ENCODE measurements around the gene CLIP4.

Gene CLIP4

DNA sequence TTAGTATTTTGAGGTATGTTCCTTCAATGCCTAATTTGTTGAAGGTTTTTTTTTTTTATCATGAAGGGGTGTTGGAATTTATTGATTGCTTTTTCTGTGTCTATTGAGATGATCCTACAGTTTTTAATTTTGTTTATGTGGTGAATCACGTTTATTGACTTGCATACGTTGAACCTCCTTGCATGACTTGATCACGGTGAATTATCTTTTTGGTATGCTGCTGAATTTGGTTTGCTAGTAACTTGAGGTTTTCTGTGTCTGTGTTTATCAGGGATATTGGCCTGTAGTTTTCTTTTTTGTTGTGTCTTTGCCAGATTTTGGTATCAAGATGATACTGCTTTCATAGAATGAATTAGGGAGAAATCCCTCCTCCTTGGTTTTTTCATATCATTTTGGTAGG, 23.9 kb downstream of the CLIP4 start:
- no peak for DNase-seq

DNA sequence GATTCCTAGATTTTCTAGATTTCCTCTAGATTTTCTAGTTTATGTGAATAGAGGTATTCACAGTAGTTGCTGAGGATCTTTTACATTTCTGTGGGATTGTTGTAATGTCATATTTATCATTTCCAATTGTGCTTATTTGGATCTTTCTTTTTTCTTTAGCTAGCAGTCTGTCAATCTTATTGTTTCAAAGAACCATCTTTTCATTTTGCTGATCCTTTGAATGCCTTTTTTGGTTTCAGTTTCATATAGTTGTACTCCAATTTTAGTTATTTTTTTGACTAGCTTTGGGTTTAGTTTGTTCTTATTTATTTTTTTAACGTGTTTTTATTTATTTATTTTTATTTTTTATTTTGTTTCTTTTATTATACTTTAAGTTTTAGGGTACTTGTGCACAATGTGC, 24.5 kb downstream of the CLIP4 start:
- no peak for DNase-seq

DNA sequence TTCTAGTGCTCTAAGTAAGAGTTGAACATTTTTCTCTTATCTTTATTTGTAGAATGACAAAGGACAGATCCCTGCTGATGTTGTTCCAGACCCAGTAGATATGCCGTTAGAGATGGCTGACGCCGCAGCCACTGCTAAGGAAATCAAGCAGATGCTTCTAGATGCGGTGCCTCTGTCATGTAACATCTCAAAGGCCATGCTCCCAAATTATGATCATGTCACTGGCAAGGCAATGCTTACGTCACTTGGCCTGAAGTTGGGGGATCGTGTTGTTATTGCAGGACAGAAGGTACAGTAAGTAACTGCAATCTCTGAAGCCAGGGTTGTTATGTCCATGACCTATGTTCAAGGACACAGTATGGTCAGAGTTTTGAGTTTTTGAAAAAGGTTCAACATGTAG, 28.4 kb downstream of the CLIP4 start:
- no peak for DNase-seq

DNA sequence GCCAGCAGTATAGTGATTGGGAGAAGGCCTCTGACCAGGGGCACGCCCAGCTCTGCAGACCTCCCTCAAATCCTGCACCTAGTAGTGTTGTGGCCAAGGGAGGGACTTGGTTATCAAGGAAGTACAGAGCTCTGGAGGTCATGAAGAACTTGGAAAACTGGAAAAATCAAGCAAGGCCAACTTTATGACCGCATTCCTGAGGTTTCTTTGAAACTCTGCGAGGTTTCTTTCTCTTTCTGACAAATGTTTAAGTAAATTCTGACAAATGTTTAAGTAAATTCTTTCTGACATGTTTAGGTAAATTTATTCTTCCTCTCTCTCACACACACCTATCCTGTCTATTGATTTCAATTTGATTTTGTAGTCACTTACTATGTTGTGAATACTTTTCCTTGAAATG, 31.0 kb downstream of the CLIP4 start:
- DNase-seq = no peak

- no peak for DNase-seq
Observed at GRCh38 chr2:29147963-29148362, 32.7 kb downstream of the CLIP4 start.

DNA sequence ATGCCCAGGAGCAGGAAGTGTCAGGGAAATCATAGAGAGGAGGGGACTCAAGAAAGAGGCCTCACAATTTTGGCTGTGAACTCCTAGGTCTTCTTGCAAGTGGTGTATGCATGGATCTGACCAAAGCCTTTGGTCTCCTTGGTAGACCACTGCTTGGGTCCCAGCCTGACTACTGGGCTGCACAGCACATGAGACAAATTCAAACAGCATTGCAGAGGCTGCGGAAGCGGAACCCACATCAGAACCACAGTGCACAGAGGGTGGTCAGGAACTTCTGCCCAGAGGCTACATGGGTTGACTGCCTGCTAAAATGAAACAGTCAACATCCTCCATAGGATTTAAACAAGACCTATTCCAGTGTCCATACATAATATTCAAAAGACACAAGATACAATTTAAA, 39.4 kb downstream of the CLIP4 start:
- DNase-seq = no peak

DNA sequence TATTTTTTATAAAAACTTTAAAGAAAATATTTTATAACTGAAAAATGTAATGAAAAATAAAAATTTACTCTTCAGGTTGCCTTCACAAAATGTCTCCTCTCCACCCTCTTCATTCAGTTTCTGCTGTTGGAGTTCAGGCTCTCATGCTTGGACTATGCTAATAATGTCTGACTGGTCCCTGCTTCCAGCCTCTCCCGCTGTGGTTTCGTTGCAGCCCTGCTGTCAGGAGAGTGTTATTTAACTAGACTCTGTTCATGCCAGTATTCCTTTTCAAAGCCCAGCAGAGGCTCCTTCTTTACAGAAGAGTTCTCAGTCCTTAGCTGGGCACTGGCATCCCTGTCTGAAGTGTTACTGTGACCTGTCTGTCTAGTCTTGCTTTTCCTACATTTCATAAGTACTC, 40.4 kb downstream of the CLIP4 start:
- no peak for DNase-seq

DNA sequence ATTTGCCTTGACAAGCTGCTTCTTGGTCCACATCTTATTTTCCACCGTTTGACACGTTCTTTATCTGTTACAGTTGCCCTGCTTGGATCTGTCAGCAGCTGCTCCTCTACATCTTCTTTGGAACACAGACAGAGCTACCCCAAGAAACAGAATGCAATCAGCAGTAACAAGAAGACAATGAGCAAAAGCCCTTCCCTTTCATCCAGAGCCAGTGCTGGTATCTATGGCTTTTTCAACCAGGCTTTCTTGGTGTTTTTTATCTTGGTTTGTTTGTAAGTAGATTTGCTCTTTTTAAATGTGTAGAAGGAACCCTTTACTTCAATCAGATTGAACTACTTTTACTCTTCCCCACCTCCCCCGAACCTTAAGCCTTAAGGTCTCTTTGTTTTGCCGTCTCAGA, 41.9 kb downstream of the CLIP4 start:
- DNase-seq = no peak

DNA sequence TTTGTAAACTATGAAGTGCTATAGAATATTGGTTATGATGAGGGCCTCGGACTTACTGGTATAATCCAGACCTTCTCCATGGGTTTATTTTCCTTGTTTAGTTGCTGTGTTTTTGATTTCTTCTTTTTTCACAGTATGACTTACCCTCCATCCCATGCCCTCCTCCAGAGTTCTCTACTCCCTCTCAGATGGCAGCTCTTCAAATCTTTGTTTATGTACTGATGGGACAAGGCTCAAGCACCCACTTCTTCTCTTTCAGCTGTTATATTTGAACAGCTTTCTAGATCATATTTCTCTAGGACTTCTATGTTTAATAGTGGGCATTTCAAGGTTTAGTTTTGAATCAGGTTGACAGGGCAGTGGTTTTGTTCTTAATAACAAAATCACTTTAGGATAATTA, 43.9 kb downstream of the CLIP4 start:
- DNase-seq = peak; percentile 7

DNA sequence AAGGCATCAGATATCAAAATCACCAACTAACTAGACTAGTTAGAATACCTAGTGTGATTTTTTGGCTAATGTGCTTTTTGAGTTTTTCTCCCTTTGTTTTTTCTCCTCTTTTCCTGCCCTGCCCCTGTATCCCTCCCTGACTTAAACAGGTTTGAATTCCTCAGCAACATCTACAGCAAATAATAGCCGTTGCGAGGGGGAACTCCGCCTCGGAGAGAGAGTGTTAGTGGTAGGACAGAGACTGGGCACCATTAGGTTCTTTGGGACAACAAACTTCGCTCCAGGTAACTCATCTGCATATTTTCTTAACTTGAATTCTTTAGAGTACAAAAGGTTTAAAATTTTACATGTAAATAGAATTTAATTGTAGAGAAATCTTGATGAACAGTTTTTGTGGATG, 45.0 kb downstream of the CLIP4 start:
- DNase-seq = no peak

- DNase-seq = no peak
Observed at GRCh38 chr2:29162204-29162928, 47.2 kb downstream of the CLIP4 start.

GRCh38 chr2:29164091-29164846, 49.1 kb downstream of the CLIP4 start:
- no peak for DNase-seq

- DNase-seq = peak; percentile 17
Observed at GRCh38 chr2:29165362-29166241, 50.4 kb downstream of the CLIP4 start.

DNA sequence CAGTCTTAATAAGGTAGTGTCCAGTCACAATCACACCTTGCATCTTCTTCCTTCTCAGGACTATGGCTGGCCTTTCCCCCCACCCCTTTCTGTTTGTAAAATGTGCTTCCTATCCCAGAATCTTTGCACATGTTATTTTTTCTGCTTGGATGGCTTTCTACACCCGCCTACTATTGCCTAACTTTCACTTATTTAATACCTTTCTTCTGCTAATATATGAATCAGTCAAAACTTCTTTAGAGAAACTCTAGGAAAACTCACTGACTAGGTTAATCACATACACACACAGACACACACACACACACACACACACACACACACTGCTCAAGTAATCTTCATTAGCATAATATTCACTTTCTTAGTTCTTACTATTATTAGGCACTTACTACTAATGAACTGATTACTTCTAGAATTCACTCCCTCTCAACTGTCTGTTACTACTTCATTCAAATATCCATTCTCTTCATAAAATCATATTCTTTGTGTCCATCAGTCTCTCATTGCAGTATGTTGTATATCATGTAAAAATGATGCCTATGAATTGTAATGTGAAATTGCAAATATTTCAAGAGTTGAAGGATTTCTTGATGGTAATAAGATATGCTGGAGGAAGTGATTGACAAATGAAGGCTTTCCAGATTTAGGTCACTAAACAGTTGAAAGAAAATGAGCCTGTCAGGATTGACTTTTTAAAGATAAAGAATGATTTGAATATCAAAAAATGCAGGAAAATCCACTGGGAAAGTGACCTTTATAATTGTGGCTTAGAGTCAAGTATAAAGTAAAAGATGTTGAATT, 51.2 kb downstream of the CLIP4 start:
- no peak for DNase-seq

GRCh38 chr2:29174937-29175336, 59.7 kb downstream of the CLIP4 start:
- peak; percentile 21 for DNase-seq

DNA sequence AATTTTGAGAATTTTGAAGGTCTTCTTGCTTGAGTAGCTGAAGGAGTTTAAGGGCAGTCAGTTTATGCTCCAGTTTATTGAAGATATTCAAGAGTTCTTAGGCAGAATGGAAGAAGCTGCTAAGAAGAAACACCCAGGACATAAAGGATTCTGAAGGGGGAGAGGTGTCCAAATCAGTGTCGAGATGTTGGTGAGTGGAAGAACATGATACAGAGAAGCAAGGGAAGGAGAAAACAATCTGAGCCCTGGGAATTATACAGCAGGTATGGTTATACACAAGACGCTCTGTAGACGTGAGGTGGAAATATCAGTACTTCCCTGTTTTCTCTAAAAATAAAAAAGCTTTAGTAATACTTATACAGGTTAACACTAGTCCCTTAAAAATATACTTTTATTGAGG, 60.1 kb downstream of the CLIP4 start:
- no peak for DNase-seq

DNA sequence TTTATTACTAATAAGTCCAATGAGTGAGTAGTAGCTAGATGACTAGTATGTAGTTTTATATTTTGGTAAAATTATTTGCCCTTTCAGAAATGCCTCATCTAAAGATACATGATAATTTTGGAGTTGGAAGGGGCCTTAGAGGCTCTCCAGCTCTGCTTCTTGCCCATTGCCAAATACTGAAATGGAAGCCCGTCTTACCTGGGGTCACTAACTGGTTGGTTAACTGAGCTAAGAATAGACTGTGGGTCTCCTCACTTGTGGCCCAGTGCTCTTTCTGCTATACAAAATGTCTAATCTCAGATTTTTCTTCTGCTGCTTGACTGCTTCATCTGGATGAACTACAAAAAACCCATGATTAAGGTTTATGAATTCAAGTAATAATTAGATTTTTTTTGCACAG, 67.1 kb downstream of the CLIP4 start:
- no peak for DNase-seq

- no peak for DNase-seq
Observed at GRCh38 chr2:29182920-29183319, 67.7 kb downstream of the CLIP4 start.

DNA sequence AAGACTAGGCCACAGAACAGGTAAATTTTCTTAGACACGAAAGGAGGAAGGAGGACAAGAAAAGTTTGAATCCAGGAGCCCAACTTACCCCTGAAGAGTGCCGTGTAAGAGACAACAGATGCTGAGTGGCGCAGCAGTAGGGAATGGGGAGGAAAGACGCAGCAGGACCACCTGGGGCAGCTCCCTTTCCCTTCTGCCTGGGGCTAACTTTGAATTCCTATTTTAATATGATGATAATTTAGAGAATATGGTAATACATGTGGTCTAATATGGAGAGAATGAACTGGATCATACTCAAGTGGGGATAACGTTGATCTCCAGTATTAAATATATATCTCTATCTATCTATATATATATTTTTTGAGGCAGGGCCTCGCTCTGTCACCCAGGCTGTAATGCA, 69.3 kb downstream of the CLIP4 start:
- DNase-seq = no peak

DNA sequence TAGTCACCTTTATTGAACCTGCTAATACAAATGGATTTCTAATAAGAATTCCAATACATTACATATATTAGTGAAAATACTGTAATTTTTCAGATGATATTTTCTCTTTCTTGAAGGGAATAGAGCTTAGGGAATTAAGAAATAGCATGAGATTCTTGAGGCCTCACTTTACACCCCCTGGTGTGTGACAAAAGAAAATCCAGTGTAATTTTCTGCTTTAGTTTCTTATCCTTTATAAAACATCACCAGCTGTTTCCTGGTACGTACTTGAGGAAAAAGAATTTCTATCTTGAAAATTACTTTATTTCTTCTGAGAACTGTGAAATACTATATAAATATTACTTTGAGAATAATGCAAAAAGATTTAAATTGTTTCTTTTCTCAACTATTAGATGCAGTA, 71.6 kb downstream of the CLIP4 start:
- DNase-seq = no peak

GRCh38 chr2:29187926-29188325, 72.7 kb downstream of the CLIP4 start:
- DNase-seq = no peak

GRCh38 chr2:29189052-29189451, 73.8 kb downstream of the CLIP4 start:
- DNase-seq = no peak

DNA sequence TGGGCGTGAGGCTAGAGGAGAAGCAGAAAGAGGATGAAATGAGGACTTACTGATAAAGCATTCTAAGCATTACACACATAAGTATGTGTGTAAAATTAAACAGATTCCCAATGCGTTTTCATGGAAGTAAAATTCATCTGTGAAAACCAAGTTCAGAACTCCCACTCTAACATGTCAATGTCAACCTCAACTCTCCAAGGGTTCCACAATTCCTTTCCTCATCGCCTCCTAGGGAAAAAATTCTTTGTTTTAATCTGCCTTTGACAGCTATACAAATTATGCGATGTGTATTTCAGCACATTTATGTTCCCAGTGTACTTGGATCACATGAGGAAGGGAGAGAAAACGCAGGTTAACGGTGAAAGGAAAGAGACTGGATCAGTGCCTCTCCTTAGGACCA, 76.6 kb downstream of the CLIP4 start:
- DNase-seq = no peak
